ENCODE data around the gene PLD1. TPM values are rescaled to one million over a fixed set of nuclear protein-coding genes. Genes with fewer than 3 reads are reported as not detected.
A peak's percentile ranks its signal among the peaks of the same experiment; 100 is the strongest.

PLD1 gene
- total RNA-seq, 1 donor = 18.1 TPM

DNA sequence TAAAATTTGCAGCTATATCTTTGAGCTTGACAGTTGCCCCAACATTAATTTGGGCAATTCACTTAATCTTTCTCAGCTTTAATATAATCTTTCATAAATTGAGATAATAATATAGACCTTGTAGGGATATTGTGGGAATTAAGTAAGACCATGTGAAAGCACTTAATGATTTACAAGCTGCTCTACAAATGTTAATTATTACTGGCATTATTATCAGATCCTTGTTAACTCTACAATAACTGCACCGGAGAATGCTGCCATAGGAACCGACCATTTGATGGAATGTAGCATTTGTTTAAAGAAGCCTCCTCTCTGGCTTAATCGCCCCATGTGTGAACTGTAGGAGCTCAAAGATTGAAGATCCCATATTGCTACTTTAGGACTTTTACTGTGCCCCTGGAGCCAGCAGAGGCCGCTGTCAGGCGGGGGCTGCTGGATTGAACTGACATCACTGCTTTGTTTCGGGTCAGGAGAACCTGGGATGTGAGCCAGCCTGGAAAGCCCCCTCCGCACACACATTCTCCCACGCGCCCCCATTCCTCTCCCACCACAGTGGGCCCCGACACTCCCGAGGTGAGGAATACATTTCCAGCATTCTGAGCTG is 195.9 kb downstream of the PLD1 start:
- no peaks in the 10 kb centered on the region for H3K27me3 ChIP-seq (ENCODE audit: insufficient read depth, low read length)
- H3K9me3 ChIP-seq (ENCODE audit: low read depth, low read length) = no peaks in the 10 kb centered on the region
- H3K4me2 ChIP-seq (ENCODE audit: insufficient read depth, low read length) = no peak overlapping the region
- H3K27ac ChIP-seq (ENCODE audit: low read depth, low read length) = no peak overlapping the region
- H3K36me3 ChIP-seq (ENCODE audit: insufficient read depth, low read length) = no peaks in the 10 kb centered on the region
- no peaks in the 10 kb centered on the region for H3K79me2 ChIP-seq (ENCODE audit: insufficient read depth, low read length)
- H3K4me1 ChIP-seq (ENCODE audit: insufficient read depth, low read length) = no peaks in the 10 kb centered on the region
- no peak for DNase-seq (ENCODE audit: insufficient read length, low spot score, missing footprints)
- H4K20me1 ChIP-seq (ENCODE audit: insufficient read depth, low read length) = no peaks in the 10 kb centered on the region
- no peak overlapping the region for H3K4me3 ChIP-seq (ENCODE audit: insufficient read depth, low read length)
- no peak overlapping the region for H2AFZ ChIP-seq (ENCODE audit: low read length)
- peak; percentile 33 for TF ChIP-seq CTCF (IDR thresholded peaks at IDR 0.05; ENCODE audit: extremely low read depth, low read depth, low read length)

DNA sequence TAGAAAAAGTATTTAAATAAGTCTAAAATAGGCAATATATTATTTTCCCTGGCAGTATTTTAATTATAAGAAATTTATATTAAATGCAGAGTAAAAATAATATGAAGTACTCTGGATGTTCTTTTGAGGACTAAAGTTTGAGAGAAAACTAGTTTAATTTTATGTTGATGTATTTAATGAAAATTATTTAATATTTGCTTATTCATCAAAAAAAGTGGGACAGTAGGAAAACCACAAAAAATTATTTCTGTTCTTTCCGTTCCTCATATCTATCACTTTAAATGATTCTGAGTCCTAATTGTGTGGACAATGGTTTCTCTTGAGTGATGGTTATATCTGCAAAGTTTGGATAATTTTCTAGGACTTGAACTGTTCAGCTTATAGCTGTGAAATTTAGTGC is 202.8 kb downstream of the PLD1 start:
- H3K4me2 ChIP-seq (ENCODE audit: insufficient read depth, low read length) = no peak overlapping the region
- no peak for DNase-seq (ENCODE audit: insufficient read length, low spot score, missing footprints)
- H3K4me3 ChIP-seq (ENCODE audit: insufficient read depth, low read length) = no peak overlapping the region
- H3K27me3 ChIP-seq (ENCODE audit: insufficient read depth, low read length) = no peaks in the 10 kb centered on the region
- TF ChIP-seq CTCF (IDR thresholded peaks at IDR 0.05; ENCODE audit: extremely low read depth, low read depth, low read length) = no peak
- H3K27ac ChIP-seq (ENCODE audit: low read depth, low read length) = no peak overlapping the region
- H2AFZ ChIP-seq (ENCODE audit: low read length) = no peak overlapping the region
- no peaks in the 10 kb centered on the region for H4K20me1 ChIP-seq (ENCODE audit: insufficient read depth, low read length)
- no peaks in the 10 kb centered on the region for H3K4me1 ChIP-seq (ENCODE audit: insufficient read depth, low read length)
- H3K36me3 ChIP-seq (ENCODE audit: insufficient read depth, low read length) = no peaks in the 10 kb centered on the region
- no peaks in the 10 kb centered on the region for H3K9me3 ChIP-seq (ENCODE audit: low read depth, low read length)
- H3K79me2 ChIP-seq (ENCODE audit: insufficient read depth, low read length) = no peaks in the 10 kb centered on the region

GRCh38 chr3:171606151-171606751 is 204.0 kb downstream of the PLD1 start:
- no peak overlapping the region for H3K4me3 ChIP-seq (ENCODE audit: insufficient read depth, low read length)
- H3K27ac ChIP-seq (ENCODE audit: low read depth, low read length) = no peak overlapping the region
- H3K4me1 ChIP-seq (ENCODE audit: insufficient read depth, low read length) = no peaks in the 10 kb centered on the region
- H3K36me3 ChIP-seq (ENCODE audit: insufficient read depth, low read length) = no peaks in the 10 kb centered on the region
- no peak overlapping the region for H3K4me2 ChIP-seq (ENCODE audit: insufficient read depth, low read length)
- H3K79me2 ChIP-seq (ENCODE audit: insufficient read depth, low read length) = no peaks in the 10 kb centered on the region
- no peaks in the 10 kb centered on the region for H3K27me3 ChIP-seq (ENCODE audit: insufficient read depth, low read length)
- no peaks in the 10 kb centered on the region for H3K9me3 ChIP-seq (ENCODE audit: low read depth, low read length)
- H2AFZ ChIP-seq (ENCODE audit: low read length) = no peak overlapping the region
- no peaks in the 10 kb centered on the region for H4K20me1 ChIP-seq (ENCODE audit: insufficient read depth, low read length)
- no peak for DNase-seq (ENCODE audit: insufficient read length, low spot score, missing footprints)
- no peak for TF ChIP-seq CTCF (IDR thresholded peaks at IDR 0.05; ENCODE audit: extremely low read depth, low read depth, low read length)

- Histone ChIP-seq H3K4me3 (ENCODE audit: insufficient read depth, low read length) (no peak overlapping the region), H4K20me1 (ENCODE audit: insufficient read depth, low read length) (no peaks in the 10 kb centered on the region), H2AFZ (ENCODE audit: low read length) (no peak overlapping the region), H3K36me3 (ENCODE audit: insufficient read depth, low read length) (no peaks in the 10 kb centered on the region), H3K9me3 (ENCODE audit: low read depth, low read length) (no peaks in the 10 kb centered on the region), H3K4me2 (ENCODE audit: insufficient read depth, low read length) (no peak overlapping the region), H3K4me1 (ENCODE audit: insufficient read depth, low read length) (no peaks in the 10 kb centered on the region), H3K79me2 (ENCODE audit: insufficient read depth, low read length) (no peaks in the 10 kb centered on the region), H3K27ac (ENCODE audit: low read depth, low read length) (no peak overlapping the region), H3K27me3 (ENCODE audit: insufficient read depth, low read length) (no peaks in the 10 kb centered on the region)
- no peak for TF ChIP-seq CTCF (IDR thresholded peaks at IDR 0.05; ENCODE audit: extremely low read depth, low read depth, low read length)
- DNase-seq (ENCODE audit: insufficient read length, low spot score, missing footprints) = no peak
Observed at GRCh38 chr3:171604370-171604769, 205.9 kb downstream of the PLD1 start.

Data from osteoblast (primary cell).